Stimulated activated CD8-positive, alpha-beta memory T cell treated with anti-CD3 and anti-CD28 coated beads, Interleukin-7, amount 100 ng/mL, for 4 hours (primary cell): ENCODE data around the gene TIMP1.

Experiments used
- DNase-seq, 2 donors: peaks; one replicate each; pipeline ENCODE4 v3.0.0-alpha.2; 2020; ENCODE audit warnings: low read depth in 2 of 2

The TIMP1 gene

GRCh38 chrX:47573341-47574075 is 8.7 kb upstream of the TIMP1 start:
- DNase-seq, result no peak

GRCh38 chrX:47574076-47574546 is 8.1 kb upstream of the TIMP1 start:
- no peak for DNase-seq

- no peak for DNase-seq
Observed at GRCh38 chrX:47574547-47575301, 7.5 kb upstream of the TIMP1 start.

GRCh38 chrX:47576021-47576898 is 6.0 kb upstream of the TIMP1 start:
- DNase-seq, result no peak

DNA sequence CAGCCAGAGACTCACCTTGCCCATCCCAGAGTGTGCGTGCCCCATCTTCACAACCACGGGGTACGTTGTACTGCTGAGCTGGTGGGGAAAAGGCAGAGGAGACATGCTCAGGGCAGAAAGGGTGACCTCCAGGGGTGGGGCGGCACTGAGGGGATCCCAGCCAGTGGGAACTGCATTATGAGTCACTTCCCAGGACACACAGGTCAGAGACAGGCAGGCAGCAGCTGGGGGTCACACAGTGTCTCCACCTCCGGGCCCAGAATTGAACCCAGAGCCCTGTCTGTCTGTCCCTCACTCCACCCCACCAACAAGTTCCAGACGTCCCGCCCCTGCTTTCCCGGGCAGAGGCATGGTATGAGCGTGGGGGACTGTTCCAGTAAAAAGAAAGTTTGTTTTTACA is 4.8 kb upstream of the TIMP1 start:
- DNase-seq, result no peak

DNA sequence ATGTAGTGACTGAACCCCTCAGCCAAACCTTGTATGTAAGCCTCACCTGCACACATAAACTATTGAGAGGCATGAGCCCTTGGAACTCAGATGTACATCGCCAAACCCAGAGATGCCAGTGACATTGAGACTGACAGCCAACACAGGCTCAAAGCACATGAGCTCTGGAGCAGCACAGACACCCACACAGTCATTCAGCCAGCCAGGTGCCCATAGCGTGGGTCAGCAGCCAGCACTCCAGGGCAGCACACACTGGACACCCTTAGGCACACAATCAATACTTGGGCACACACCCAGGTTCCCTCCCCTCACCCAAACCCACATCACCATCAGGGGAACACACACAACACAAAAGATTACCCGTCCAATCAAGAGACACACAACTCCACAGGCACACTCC is 4.3 kb upstream of the TIMP1 start:
- no peak for DNase-seq

DNA sequence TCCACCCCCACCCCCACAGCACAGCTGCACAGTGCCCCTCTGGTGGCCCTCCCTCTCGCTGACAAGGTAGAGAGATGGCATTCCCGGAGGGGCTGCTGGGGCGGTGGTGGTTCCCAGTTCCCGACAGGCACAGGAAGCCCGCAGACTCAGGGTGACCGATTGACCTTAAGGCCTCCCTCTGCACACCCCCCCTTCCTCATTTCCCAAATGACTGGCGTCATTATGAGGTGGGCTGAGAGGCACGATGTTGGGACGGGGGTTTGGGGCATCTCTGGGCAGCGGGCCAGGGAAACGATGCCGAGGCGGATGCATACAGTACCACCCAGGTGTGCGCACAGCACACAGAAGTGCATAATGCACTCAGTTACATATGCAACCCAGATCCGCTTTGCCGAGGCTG is 3.5 kb upstream of the TIMP1 start:
- DNase-seq, result no peak

DNA sequence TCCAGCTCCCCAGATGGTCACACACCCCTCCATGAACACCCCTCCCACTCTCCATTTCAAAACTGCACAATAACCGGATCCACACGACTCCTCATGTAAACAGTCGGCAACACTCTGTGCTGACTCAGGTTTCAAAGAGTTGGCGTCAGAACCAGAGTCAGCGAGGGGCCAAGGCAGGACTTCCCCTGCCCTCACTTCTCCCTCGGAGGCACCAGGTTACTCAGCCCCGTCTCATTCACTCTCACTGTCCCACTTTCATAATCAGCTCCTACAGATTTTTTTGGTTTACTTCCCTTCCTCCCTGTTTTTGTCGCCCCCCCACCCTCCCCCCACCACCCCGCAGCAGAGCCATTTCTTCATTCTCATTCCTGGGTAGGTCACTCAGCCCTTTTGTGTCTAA is 2.7 kb upstream of the TIMP1 start:
- no peak for DNase-seq

DNA sequence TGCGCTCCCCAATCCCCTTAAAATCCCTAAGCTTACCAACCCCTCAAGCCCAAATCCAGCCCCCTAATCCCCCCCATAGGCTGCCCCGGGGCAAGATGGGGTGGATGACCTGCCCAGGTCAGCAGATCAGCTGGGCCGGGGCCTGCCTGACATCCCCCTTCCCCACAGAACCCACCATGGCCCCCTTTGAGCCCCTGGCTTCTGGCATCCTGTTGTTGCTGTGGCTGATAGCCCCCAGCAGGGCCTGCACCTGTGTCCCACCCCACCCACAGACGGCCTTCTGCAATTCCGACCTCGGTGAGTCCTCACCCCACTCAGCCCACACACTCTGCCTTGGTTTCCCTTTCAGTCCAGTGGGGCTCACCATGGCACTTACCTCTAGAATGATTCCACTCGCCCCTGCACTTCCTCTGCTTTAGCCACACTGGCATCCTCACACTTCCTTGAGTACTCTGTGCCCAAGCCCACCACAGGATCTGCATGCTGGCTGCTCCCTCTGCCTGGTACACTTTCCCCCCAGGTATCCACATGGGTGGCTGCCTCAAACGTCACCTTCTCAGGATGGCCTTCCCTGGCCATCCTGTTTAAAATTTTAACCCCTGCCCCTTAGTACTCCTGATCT is 1.1 kb downstream of the TIMP1 start:
- no peak for DNase-seq

DNA sequence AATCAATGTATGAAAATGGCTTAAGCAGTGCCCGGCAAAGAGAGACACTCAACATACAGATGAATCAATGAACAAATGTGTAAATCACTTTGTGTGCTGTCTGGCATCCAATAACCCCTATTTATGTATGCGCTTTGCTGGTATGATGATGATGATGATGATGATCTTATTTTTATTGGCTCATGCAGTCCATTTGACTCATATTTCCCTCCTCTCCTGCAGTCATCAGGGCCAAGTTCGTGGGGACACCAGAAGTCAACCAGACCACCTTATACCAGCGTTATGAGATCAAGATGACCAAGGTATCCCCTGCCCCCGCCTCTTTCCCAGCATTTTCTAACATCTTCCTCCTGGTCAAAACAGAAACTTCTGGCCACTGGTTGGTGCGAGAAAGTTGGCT is 2.5 kb downstream of the TIMP1 start:
- no peak for DNase-seq

GRCh38 chrX:47585273-47585672 is 3.0 kb downstream of the TIMP1 start:
- no peak for DNase-seq

GRCh38 chrX:47586043-47586787 is 4.0 kb downstream of the TIMP1 start:
- no peak for DNase-seq

DNA sequence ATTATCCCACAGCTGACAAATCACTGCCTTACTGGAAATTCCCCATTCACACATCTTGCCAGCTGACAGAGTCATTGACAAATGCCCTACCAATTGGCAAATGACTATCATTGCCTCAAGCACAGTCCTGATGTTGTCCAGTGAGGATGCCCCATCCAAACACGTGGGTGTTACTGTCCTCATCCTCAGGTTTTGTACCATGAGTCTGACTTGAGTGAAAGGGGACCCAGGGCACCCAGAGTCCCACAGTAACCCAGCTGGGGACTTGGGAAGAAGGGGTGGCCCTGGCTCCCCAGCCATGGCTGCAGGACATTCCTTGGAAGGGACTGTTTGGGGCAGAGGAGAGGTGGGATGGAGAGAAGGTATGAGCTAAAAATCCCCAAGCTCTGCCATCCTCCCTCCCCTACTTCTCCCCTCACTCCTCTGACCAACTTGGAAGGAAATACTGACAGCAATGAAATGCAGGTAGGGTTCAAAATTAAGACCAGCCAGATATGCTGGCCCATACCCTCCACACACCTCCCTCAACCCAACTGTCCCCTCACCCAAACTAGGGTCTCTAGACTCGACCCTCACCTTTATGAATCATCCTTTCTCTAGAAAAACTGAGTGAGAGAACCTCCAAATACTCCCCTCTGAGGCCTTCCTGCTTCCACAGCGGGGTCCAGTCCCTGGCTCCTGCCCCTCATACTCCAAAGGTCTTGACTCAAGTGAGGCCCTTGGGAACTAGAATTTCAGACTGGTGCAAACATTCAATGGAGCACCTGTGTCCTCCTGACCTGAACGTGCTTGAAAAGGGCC is 5.1 kb downstream of the TIMP1 start:
- DNase-seq, result no peak

DNA sequence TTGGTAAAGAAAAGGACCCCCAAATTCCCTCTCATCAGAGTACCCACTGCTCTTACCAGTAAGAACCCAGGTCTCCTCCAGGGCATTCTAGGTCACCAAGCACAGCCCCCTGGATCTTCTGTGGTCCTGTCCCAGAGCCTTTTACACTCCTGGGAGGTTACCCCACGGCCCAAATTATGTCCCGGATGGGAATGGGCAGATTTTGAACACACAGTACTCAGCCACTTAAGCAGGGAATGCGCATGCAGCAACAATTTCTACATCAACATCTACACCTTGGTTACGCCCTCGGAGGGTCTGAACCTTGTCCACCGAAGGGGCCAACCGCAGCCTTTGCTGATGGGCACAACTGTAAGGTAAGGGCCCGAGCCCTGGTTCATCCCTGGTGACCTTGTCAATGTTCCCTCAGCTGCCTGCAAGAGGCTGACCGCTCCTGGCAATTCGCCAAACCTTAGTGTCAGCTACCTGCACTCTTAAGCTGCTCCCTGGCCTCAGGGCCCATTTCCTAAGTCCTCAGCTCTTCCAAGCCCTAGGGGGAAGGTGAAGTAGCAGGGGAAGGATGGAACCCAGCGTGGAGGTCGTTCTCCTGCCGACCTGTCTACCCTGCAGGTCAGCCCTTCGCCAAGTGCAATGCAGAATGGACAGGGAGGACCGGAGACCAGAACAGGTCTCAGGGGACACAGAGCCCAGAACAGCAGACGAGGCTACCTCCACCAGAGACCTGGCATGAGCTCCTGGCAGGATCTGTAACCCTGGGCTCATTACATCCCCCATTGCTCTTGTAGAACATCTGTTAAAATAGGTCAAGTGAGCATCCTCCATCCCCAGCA is 5.9 kb downstream of the TIMP1 start:
- DNase-seq, result no peak

GRCh38 chrX:47590984-47591383 is 8.7 kb downstream of the TIMP1 start:
- no peak for DNase-seq

DNA sequence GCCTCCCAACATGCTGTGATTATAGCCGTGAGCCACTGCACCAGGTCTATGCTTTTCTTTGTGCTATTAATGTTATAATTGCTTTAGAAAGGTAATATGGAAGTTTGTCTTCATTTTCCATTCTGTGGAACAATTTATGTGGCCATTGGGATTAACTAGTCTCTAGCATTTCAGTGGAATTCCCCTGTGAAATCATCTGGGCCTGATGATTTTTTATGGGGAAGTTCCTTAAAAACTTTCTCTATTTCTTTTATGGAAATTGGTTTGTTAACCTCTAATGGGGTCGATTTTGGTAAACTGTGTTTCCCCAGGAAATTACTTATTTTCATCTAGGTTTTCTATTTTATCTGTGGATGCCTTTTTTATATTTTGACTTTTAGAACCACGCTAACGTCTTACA is 11.3 kb downstream of the TIMP1 start:
- DNase-seq, result no peak

GRCh38 chrX:47595716-47596251 is 13.5 kb downstream of the TIMP1 start:
- no peak for DNase-seq

DNA sequence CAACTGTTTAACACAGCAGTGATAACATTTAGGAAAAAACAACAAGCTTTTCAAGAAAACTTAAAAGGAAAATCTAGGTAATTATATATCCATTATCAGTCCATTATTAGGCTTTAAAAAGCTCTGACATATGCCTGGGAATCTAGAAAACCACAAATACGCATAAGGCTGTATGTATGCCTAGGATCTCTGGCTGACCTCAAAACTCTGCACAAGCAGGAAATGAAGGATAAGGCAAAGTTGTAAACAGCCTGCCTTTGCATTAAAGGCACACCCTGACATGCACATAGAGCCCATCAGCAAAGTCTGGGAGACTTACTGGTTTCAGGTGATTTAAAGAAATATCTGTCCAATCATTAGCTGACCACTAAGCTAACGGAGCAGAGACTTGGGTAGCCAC is 14.0 kb downstream of the TIMP1 start:
- DNase-seq, result no peak

DNA sequence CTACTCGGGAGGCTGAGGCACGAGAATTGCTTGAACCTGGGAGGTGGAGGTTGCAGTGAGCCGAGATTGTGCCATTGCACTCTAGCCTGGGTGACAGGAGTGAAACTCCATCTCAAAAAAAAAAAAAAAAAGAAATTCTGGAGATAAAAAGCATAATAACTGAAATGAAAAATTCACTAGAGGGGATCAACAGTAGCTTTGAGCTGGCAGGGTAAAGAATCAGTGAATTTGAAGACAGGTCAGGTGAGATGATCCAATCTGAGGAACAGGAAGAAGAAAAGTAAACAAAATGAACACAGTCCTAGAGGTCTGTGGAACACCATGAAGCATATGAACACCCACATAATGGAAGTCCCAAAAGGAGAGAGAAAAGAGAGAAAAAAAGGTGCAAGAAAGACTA is 15.0 kb downstream of the TIMP1 start:
- no peak for DNase-seq
